HepG2 (cell line): ENCODE data around the gene ITSN2.

ENCODE experiments used
- BCLAF1 ChIP-seq: fragments of 450-650 bp; IDR thresholded peaks from 2 replicates; pipeline ENCODE4 v1.6.1; 2017; ENCODE audit warnings: mild to moderate bottlenecking
- ZNF282 ChIP-seq: fragments of 450-650 bp; IDR thresholded peaks from 2 replicates; pipeline ENCODE4 v1.6.1; 2018; ENCODE audit not compliant: partially characterized antibody
- ZSCAN12 ChIP-seq: sonication (generic); formaldehyde crosslinking; IDR thresholded peaks from 2 replicates; pipeline ENCODE4 v1.9.0; 2021; ENCODE audit warnings: mild to moderate bottlenecking, missing genetic modification reagents

DNA sequence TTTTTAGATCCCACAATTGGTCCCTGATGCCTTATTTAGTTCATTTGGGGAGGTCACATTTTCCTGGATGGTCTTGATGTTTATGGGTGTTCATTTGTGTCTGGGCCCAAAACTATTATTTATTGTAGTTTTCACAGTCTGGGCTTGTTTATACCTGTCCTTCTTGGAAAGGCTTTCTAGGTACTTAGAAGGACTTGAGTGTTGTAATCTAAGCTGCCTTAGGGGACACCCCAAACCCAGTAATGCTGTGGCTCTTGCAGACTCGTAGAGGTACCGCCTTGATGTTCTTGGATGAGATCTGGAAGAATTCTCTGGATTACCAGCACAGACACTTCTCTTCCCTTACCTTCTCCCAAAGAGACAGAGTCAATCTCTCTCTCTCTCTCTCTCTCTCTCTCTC is 25.0 kb upstream of the ITSN2 start:
- TF ChIP-seq ZSCAN12 (CRISPR knock-in tag) (no peak), ZNF282 (no peak), BCLAF1 (no peak)
